Endothelial cell (in vitro differentiated cells): ENCODE data around the gene CCDC86. TPM values are rescaled to one million over a fixed set of nuclear protein-coding genes. Genes with fewer than 3 reads are reported as not detected.
A peak's percentile ranks its signal among the peaks of the same experiment; 100 is the strongest.

Source experiments
- DNase-seq: peaks from one replicate; pipeline ENCODE4 v3.0.0; 2021; ENCODE audit warnings: low spot score
- H3K27ac Mint-ChIP-seq: one replicate; pipeline ENCODE4 v1.8.0; 2021; ENCODE audit warnings: mixed read lengths, inconsistent platforms; ENCODE audit not compliant: unreplicated experiment
- H3K27me3 Mint-ChIP-seq: one replicate; pipeline ENCODE4 v1.8.0; 2021; ENCODE audit warnings: mild to moderate bottlenecking, moderate library complexity, mixed read lengths, inconsistent platforms; ENCODE audit not compliant: unreplicated experiment
- H3K36me3 Mint-ChIP-seq: one replicate; pipeline ENCODE4 v1.8.0; 2021; ENCODE audit warnings: mild to moderate bottlenecking, low read depth, mixed read lengths, inconsistent platforms; ENCODE audit not compliant: unreplicated experiment
- H3K4me1 Mint-ChIP-seq: one replicate; pipeline ENCODE4 v1.8.0; 2021; ENCODE audit warnings: mild to moderate bottlenecking, mixed read lengths, inconsistent platforms; ENCODE audit not compliant: unreplicated experiment
- H3K4me3 Mint-ChIP-seq: one replicate; pipeline ENCODE4 v1.8.0; 2021; ENCODE audit warnings: mild to moderate bottlenecking, mixed read lengths, inconsistent platforms; ENCODE audit not compliant: unreplicated experiment
- H3K9me3 Mint-ChIP-seq: one replicate; pipeline ENCODE4 v1.8.0; 2021; ENCODE audit warnings: mixed read lengths, inconsistent platforms; ENCODE audit not compliant: unreplicated experiment
- CTCF ChIP-seq: fragments of 200-600 bp; sonication (generic); IDR thresholded peaks from one replicate; pipeline ENCODE4 v1.5.0; 2021; ENCODE audit warnings: antibody characterized with exemption; ENCODE audit not compliant: unreplicated experiment
- total RNA-seq: library from RNA; stranded (reverse); fragmentation: NEBNext Ultra II Directional; extraction: Animal tissue kit (Norgen Biotek cat#: 25700); gene quantifications from one replicate; pipeline ENCODE4 v1.2.1, GENCODE V29; 2021; ENCODE audit not compliant: unreplicated experiment

The CCDC86 gene
- total RNA-seq, 1 donor from 2014 or later, result 15.5 TPM

DNA sequence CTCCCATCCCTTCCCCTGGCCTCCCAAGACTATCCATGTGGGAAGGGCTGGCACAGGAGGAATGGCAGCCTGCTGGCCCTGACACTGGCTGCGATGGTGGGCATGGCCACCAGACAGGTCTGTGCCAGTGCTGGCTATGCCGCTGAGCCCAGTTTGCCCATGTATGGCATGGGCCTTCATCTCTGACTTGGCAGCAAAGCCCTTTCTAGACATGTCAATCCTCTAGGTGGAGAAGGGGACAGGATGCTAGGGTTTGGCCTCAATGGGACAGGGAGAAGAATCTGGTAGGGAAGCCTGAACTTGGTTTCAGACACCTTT lies 34.2 kb downstream of the CCDC86 start:
- Mint-ChIP-seq H3K27ac (peak overlapping the region; percentile 61), H3K9me3 (no peaks in the 10 kb centered on the region), H3K4me1 (peaks cover 18% of the 10 kb centered on the region), H3K27me3 (peaks cover 4% of the 10 kb centered on the region), H3K4me3 (no peak overlapping the region), H3K36me3 (no peaks in the 10 kb centered on the region)
- no peak for TF ChIP-seq CTCF
- no peak for DNase-seq

DNA sequence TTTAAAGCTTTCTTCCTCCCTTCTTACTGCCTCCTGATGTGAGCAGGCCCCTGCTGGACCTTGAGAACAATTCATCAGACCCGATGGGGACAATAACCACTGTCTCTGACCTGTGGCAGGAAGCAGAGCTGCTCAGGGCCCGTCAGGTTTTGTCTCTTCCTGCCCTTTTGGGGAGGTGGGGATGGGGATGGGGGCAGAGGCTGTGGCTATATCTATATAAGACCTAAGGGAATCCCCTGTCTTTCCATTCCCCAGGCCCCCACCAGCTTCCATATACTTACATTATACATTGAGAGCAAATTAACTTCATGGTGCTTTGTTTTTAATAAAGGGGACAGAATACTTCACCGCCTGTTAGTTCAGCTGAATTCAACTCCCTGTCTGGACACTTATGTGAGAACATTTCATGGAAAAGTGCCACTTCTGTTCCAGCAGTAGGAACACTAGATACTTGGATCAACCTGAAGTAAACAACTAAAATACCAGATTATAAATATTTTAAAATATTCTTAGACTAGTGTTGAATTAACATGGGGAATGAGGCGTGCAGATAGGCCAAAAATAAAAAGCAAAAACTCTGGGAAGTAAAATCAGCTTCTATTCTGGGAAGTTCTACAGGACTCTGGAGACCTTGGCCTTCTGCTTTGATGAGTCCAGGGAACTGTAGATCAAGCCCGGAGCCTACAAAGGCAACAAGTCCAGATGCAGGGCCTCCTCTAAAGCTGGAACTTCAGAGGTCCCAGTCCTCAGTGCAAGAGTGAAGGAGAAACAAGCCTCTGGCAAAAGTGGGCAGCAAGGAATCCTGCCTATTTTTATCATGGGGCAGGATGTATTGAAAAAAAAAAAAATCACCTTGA lies 36.6 kb downstream of the CCDC86 start:
- Mint-ChIP-seq H3K27ac (no peak overlapping the region), H3K9me3 (no peaks in the 10 kb centered on the region), H3K4me3 (no peak overlapping the region), H3K4me1 (peaks cover 18% of the 10 kb centered on the region), H3K27me3 (peaks cover 2% of the 10 kb centered on the region), H3K36me3 (no peaks in the 10 kb centered on the region)
- no peak for DNase-seq
- TF ChIP-seq CTCF, result no peak

- no peak for DNase-seq
- Mint-ChIP-seq H3K27ac (no peak overlapping the region), H3K36me3 (no peaks in the 10 kb centered on the region), H3K4me3 (no peak overlapping the region), H3K27me3 (peaks cover 2% of the 10 kb centered on the region), H3K4me1 (peaks cover 18% of the 10 kb centered on the region), H3K9me3 (no peaks in the 10 kb centered on the region)
- no peak for TF ChIP-seq CTCF
Observed at GRCh38 chr11:60879104-60879503, 37.2 kb downstream of the CCDC86 start.

- no peak for DNase-seq
- Mint-ChIP-seq H3K9me3 (no peaks in the 10 kb centered on the region), H3K27ac (no peak overlapping the region), H3K36me3 (no peaks in the 10 kb centered on the region), H3K4me3 (no peak overlapping the region), H3K27me3 (peaks cover 2% of the 10 kb centered on the region), H3K4me1 (peaks cover 18% of the 10 kb centered on the region)
- TF ChIP-seq CTCF, result no peak
Observed at GRCh38 chr11:60879971-60880588, 38.2 kb downstream of the CCDC86 start.

DNA sequence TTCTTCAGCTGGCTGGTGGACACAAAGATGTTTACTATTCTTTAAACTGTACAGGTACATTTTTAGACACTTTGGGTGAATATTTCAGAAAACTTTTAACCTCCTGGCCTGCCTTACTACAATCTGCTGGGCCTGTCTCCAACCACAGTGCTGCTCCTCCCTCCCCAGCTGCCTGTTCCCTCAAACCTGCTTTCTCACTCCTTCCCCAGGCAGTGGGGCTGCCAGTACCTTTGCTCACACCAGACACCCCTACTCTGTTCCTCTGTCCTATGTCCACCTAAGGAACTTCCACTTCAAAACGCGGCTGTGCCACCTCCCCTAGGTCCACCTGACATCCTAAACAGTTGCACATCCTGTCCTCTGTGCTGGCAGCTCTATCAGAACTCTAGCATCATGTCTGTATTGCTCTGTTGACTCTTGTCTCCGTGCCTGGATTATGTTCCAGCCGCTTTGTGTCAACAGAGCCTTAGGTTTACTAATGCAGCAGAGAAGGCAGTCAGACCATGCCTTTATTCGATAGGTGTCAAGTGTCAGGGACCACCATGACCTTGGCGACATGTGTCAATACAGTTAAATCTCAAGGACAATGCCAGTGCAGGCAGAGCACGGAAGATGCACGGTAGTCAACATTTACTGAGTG lies 38.9 kb downstream of the CCDC86 start:
- Mint-ChIP-seq H3K27ac (no peak overlapping the region), H3K4me1 (peaks cover 18% of the 10 kb centered on the region), H3K36me3 (no peaks in the 10 kb centered on the region), H3K4me3 (no peak overlapping the region), H3K9me3 (no peaks in the 10 kb centered on the region), H3K27me3 (peaks cover 2% of the 10 kb centered on the region)
- TF ChIP-seq CTCF, result no peak
- no peak for DNase-seq
